Pulmonary artery endothelial cell (primary cell): ENCODE results near the gene RARG. TPM values are rescaled to one million over a fixed set of nuclear protein-coding genes. Genes with fewer than 3 reads are reported as not detected.
"Not testable (repeated sequence)": the region's sequence is repeated elsewhere in the genome, so short reads cannot be mapped to it uniquely, and the experiment has no call there.

Experiments used
- DNase-seq: peaks from one replicate; pipeline ENCODE4 v3.0.0-alpha.2; 2011; ENCODE audit warnings: low read depth, low spot score
- total RNA-seq: library from RNA; depleted of rRNA; stranded (reverse); fragments of >200 nt; gene quantifications from 2 replicates; pipeline ENCODE4 v1.2.3, GENCODE V29; 2014

RARG gene
- total RNA-seq, 1 donor from 2014 or later, result 4.2 TPM

- DNase-seq, result no peak
These were observed 40.0 kb downstream of the RARG start for GRCh38 chr12:53191885-53192530.

GRCh38 chr12:53191096-53191884 is 40.7 kb downstream of the RARG start:
- no peak for DNase-seq

GRCh38 chr12:53190108-53190729 is 41.8 kb downstream of the RARG start:
- no peak for DNase-seq

GRCh38 chr12:53187145-53187899 is 44.7 kb downstream of the RARG start:
- DNase-seq, result no peak

DNA sequence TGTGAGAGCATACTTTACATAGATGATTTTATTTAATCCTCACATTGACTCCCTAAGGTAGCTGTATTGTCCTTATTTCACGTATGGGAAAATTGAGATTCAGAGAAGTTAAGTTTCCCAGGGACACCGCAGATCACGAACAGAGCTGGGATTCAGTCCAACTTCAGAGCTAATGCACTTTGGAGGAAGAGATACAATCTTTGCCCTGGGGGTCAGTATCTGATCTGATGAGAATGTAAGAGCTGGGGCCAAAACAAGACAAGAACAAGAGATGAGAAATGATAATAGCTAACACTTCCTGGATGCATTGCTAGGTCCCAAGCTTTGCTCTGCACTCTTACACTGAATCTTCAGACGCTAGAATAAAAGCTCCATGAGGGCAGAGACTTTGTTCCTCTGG is 45.3 kb downstream of the RARG start:
- DNase-seq, result no peak

DNA sequence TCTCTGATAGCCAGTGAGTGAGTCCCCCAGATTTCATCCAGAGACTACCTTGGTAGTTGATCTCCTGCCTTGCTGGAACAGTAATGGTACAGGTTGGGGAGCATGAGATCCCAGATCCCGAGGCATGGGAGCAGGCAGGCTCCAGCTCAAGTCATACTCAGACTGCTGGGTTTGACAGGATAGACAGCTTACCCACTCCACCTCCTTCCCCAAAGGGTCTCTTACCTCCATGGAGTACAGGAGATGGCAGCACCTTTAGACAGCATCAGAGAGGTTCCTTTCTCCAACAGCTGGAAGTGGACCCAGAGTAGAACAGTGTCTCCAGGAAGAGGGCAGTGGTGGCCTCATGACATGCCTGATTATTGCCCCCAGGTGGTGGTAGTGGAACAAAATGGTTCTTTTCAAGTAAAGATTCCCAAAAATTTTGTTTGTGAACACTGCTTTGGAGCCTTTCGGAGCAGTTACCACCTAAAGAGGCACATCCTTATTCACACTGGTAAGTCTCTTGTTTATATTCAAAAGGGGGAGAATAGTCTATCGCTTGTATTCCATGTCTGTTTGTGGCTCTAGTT is 46.3 kb downstream of the RARG start:
- DNase-seq, result no peak

DNA sequence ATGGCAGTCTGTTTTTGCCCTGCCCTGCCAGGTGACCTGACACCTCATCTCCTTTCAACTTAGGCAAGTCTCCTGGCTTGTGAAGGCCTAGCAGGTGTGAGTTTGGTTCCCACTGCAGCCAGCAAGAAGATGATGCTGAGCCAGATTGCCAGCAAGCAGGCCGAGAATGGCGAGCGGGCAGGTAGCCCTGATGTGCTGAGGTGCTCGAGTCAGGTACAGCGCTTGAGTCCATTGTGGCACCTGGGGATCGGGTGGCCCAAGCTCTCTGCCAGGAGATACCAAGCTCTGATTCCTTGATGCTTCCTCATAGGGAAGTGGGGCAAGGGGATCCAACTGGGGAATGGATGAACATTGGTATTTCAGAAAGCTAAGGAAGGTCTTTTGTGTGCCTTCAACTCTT is 47.2 kb downstream of the RARG start:
- DNase-seq, result no peak

- no peak for DNase-seq
These were observed 49.1 kb downstream of the RARG start for GRCh38 chr12:53182903-53183302.

DNA sequence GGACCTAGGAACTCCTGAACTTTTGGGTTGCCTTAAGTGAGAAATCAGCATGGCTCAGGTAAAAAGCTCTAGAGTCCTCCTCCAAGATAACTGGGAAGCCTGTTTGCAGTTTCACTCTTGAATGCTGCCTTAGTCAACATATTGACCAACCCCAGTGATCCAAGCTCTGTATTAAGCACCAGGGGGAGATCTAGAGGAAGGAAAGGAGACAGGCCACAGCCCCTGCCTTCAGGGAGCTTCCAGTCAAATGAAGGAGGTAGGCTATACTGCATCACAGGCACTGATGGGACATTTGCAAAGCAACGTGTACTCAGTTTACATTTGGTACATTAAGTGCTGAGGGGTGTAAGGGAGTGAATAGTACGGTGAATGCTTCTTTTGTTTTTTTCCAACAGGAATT is 50.1 kb downstream of the RARG start:
- no peak for DNase-seq

DNA sequence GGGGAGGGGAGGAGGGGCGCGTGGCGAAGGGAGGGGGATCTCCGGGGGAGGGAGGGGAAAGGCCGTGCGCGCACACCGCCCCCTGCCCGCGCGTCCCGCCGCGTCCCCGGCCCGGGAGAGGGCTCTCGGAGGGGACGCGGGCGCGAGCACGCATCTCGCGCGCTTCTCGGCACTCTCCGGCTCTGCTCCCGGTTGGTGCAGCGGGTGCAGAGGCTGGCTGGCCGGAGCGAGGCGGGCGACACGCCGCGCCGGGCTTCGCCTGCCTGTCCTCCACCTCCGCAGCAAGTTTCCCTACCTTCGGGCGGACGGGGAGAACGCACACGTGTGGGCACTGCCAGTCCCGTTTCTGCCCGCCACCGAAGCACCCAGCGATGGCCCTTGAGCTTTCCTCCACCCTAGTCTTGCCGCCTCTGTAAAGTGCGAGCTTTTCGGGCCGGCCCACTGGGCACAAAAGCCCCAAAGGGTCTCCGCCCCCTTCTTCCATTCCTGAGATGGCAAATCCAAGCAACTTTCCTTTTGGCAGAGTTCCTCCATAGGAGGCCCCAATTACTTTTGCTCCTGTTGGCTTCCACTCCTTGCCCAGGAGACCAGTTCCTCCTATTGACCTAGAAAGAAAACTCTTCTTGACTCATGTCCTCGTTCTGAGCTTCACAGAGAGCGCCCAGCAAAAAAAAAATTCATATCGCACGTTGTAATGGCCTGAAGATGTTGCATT is 50.9 kb downstream of the RARG start:
- DNase-seq, result peak; percentile 40

- DNase-seq, result peak; percentile 80
These were observed 51.6 kb downstream of the RARG start, which contains the start of the genes CSAD and ZNF740 for GRCh38 chr12:53180220-53180930. Gene CSAD, minus strand, starts transcription at chr12:53180925. Its CDS starts 7,455 bp downstream, at chr12:53173470. Gene ZNF740, plus strand, starts transcription at chr12:53180722. Its CDS starts 1,262 bp downstream, at chr12:53181984.

GRCh38 chr12:53179687-53180219 is 52.3 kb downstream of the RARG start:
- no peak for DNase-seq

GRCh38 chr12:53178803-53179202 is 53.2 kb downstream of the RARG start:
- not testable (repeated sequence) for DNase-seq

DNA sequence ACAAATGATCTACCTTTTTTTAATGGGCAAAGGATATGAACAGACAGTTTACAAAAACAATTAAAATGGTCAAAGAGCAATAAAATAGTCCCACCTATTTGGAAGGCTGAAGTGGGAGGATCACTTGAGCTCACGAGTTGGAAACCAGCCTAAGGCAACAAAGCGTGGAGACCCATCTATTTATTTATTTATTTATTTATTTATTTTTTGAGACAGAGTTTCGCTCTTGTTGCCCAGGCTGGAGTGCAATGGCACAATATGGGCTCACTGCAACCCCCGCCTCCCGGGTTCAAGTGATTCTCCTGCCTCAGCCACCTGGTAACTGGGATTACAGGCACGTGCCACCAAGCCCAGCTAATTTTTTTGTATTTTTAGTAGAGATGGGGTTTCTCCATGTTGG is 54.6 kb downstream of the RARG start:
- DNase-seq, result not testable (repeated sequence)

DNA sequence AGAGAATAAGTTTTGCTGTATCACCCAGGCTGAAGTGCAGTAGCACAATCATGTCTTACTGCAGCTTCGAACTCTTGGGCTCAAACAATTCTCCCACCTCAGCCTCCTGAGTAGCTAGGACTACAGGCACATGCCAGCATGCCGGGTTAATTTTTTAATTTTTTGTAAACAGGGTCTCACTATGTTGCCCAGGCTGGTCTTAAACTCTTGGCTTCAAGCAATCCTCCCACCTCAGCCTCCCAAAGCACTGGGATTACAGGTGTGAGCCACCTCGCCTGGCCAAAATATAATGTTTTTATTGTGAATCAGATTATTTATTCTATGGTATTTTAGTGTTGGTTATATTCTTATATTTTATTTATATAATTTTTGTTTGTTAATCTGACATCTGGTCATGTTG is 55.3 kb downstream of the RARG start:
- no peak for DNase-seq

- DNase-seq, result no peak
These were observed 57.0 kb downstream of the RARG start for GRCh38 chr12:53174881-53175491.

DNA sequence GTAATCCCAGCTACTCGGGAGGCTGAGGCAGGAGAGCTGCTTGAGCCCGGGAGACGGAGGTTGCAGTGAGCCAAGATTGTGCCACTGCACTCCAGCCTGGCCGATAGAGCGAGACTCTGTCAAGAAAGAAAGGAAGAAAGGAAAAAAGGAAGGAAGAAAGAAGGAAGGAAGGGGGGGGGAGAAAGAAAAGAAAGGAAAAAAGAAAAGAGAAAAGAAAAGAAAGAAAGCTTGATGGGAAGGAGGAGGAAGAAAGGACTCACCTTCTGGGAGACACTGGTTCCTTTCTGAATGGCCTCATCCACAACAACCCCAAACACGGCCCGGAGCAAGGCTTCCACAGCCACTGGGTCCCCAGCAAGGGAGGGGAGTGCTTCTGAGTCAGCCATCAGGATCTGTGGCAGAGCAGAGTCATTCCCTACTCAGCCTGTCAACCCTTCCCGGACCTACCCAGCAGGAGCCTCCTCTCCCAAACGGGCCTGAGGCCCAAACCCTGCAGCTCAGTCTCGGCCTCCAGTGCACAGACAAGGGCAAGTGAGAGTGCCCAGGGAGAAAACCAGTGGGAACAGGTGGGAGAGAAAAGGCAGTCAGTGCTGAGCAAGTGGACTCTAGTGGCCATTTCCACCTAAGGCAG is 58.8 kb downstream of the RARG start:
- no peak for DNase-seq

DNA sequence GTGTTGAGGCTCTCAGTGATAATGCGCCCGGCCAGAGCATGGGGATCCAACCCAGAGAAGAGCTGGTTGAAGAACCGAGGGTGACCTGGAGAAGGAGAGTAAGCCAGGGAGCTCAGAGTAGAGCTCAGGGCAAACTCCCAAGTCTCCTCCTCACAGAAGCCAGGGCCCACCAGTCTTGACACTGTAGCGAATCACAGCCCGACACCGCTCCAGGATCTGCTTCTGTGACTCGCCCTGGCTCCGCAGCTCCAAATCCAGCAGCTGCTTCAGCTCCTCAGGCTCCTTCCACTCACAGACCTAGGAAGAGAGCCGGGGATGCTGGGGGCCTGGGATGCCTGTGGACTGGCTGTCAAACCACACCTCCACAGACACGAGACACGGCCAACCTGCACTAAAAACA is 59.7 kb downstream of the RARG start:
- DNase-seq, result no peak
